T-helper 1 cell treated with Interleukin-12 subunit alpha and Interleukin-12 subunit beta and Interleukin-4 antibody, amounts not matched to agents 30 ng/mL and 1 ng/mL, for 36 hours (primary cell): ENCODE results near the gene DCUN1D3. TPM values are rescaled to one million over a fixed set of nuclear protein-coding genes. Genes with fewer than 3 reads are reported as not detected.

Experiments
- intact Hi-C: fragments of 100-400 bp; cut with micrococcal nuclease; formaldehyde crosslinking; loops from one replicate; pipeline ENCODE4 v1.15.1; 2024
- total RNA-seq: library from RNA; stranded (reverse); gene quantifications from 2 replicates; pipeline ENCODE4 v1.2.3, GENCODE V29; 2022

The DCUN1D3 gene
- total RNA-seq, 1 donor from 2014 or later, result 19.7 TPM

DNA sequence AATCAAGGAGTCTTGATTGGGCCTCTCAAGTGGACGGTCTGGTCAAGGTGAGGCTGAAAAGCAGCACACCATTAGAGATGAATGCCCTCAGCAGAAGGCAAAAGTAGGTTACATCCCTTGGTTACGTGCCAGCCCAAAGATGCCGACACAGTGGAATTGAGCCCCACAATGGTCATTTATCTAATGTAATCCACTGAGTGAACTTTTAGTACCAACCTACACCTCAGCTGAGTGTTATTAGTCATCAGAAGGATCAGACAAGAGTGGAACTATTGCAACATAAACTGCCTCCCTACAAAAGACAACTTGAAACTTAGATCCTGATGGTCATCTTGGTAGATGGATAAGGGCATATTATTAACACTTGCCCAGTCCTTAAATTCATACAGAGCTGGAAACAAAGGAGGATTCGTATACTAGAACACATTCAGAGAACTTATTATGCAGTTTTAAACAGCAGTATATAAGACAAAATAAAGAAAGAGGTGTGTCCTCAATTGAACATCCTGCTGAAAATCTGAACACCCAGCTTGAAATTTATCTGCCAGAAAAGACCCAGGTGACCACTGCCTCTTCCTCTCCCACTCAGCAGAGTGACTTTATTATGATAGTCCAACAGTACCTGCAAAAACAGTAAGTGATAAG is 2.8 kb downstream of the DCUN1D3 start:
- intact Hi-C loops, result no loop called here

DNA sequence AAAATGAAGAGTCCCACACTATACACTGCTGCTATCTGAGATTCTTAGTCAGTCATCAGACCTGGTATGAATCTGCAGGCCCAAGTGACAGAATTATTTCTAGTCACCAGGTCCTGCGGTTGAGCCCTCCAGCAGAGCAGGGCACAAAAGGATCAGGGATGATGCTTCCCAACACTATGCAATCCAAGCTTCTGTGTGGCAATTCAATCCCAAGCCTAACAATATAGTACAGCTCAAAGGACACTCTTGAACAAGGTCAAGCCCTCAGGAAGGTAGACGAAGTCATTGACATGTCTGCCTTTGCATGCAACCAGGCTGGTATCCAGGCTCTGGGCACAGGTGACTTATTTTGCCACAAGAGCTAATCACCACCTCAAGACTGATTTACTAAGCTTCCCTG is 5.8 kb downstream of the DCUN1D3 start:
- intact Hi-C loops, result no loop called here

DNA sequence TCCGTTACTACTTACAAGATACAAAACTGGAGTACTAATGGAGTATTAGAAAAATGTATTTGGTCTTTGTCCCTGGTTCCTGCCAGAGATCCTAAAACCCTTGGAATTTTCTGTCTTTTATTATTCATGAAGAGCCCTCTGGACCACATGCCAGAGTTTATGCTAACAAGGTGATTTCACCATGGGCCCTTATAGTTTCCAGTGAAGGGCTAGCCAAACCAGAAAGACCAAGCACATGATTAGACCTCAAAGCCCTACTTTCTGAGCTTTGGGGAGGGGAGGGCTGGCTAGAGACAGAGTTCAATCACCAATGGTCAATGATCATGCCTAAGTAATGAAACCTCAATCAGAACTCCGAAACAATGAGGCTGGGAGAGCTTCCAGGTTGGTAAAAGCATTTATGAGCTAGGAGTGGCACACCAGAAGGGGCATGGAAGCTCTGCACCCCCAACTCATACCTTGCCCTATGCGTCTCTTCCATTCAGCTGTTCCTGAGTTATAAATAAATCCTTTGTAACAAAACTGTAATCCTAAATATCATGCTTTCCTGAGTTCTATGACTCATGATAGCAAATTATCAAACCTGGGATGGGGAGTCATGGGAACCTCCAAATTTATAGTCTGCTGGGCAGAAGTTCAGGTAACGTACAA is 10.4 kb downstream of the DCUN1D3 start:
- intact Hi-C loops, result no loop called here

DNA sequence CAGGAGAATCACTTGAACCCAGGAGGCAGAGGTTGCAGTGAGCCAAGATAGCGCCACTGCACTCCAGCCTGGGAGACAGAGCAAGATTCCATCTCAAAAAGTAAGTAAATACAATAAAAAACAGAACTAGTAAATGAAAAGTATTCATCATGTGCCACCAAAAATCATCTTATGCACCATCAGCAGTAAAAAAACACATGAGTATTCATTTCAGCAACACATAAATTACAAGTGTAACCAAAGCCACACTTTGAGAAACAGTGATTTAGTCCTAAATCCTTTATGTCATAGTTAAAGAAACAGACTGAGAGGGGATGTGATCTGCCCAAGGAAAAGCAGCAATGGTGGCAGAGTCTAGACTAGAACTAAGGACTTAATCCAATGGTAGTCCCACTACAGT is 13.0 kb downstream of the DCUN1D3 start:
- intact Hi-C loops, result no loop called here

DNA sequence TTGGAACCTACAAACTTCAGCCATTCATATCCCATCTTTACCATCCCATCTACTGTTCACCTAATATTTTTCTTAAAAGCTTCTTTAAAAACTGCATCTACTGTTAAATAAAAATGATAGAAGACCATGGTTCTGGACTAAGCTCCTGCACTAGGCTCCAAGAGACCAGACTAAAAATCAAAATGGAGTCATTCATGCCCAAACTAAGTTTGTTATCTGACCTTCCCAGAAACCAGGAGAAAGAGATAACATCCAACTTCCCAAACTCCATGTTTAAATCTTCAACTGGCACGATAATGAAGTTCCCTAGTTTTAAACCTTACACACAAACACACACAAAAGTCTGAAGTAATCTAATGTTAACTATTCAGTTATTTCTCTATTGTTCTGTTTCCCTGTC is 13.8 kb downstream of the DCUN1D3 start:
- intact Hi-C loops, result no loop called here

DNA sequence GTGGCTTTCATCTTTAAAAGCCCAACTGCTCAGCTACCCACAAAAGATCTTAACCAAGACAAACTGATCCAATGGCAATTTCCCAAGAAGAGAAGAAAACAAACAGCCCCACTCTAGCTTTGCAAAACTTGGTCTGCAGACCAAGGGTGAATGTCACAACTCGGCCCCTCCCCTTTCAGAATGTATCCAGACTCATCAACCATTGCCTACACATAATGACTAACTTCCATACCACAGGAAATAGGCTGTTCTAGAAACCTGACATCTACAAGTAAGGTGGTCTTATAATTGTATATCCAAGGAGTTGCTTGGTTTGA is 16.0 kb downstream of the DCUN1D3 start:
- intact Hi-C loops, result no loop called here

DNA sequence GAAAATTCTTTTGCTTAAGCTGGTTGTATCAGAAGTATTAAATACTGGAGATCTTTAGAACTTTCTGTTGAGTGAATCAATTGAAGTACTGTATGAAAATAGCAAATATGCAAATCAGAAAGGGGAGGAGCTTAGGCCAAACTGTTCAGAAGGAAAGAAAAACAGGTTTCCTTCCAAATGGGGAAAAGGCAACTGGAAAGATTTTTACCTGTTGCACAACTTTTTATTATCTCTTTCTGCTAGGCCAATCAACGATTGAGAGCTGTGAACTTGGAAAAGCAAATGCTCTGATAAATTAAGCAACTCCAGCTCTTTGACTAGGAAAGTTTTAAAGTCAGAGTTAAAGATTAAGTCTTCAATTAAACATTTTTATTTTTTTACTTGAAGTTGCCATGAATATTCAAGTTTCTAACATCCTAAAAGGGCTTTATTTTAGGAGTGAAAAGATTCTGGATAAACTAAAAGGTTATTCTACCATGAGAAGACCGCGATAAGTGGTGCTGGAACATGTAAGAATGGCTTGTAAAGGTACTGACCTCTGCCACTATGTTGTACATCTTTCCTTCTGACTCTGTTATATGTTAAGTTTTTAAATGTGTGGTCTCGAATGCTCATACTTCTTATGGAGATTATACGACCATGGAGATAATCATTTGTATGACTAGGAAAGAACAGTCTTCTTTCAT is 16.5 kb downstream of the DCUN1D3 start:
- intact Hi-C loops, result no loop called here

DNA sequence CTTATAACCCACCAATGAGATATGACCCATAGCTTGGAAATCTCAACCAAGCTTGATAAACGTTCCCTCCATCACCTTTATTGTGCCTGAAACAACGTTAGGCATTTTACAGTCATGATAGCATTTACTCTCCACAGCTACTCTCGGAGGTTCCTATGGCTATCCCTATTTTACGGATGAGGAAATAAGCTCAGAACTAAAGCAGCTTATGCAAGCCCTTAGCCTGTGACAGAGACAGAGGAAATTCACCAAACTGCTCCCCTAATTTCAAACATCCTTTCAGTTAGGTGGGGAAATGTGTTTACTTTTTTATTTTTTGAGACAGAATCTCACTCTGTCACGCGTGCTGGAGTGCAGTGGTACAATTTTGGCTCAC is 18.7 kb downstream of the DCUN1D3 start:
- intact Hi-C loops, result no loop called here

DNA sequence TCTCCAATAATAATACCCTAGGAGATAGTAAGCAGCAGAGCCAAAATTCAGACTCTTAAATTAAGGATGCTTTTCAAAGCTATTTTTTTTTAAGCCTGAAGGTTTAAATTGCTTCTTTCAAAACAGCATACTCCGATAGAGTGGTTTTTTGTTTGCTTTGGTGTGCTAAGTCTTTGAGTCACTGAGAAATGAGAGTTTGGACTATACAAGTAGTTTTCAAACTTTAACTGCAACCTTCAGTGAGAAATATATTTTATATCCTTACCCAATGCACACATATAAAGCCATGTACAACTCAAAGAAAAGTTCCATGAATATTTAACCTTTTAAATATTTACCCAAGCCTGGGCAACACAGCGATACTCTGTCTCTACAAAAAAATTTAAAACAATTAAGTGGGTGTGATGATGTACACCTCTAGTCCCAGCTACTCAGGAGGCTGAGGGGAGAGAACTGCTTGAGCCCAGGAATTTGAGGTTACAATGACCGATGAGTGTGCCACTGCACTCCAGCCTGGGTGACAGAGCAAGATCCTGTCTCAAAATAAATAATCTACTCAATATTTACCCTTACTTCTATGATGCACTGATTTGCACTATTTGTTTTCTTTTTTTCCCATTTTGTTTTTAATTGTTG is 19.2 kb downstream of the DCUN1D3 start:
- intact Hi-C loops, result no loop called here

DNA sequence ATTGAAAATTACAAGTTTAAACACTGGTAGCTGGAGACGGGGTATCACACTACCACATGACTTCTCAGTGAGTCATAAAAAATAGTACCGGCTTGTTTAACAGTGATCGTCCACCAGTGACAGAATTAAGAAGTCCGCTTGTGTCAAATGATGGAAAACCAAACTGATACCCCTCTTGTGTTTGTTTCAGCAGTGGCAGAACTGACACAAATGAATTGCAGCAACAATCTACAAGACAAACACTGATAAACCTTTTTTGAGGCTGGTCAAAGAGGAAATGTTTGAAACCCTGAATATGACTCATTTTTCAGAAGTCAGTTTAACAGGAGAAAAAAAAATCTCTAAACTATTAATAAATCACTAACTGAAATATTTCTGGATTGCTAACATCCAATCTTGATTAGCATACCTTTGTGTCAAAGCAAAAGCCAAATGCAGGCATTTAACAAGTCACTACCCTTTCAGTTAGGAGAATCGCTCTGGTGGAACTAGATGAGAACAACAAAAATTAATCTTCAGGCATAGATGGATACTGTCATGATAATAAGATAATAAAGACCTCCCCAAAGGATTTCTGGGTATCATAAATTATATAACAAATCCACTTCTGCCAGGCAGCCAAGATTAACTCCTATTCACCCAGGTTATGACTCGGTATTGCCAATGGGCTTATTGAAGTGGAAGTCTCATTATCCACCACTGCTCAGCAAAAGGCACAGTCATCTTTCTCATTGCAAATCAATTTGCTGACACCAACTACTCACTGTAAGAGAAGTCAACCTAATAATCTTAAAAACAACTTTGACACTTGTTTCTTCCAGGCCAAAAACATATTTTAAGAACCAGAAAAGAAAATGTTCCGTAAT is 20.8 kb downstream of the DCUN1D3 start:
- intact Hi-C loops, result no loop called here

DNA sequence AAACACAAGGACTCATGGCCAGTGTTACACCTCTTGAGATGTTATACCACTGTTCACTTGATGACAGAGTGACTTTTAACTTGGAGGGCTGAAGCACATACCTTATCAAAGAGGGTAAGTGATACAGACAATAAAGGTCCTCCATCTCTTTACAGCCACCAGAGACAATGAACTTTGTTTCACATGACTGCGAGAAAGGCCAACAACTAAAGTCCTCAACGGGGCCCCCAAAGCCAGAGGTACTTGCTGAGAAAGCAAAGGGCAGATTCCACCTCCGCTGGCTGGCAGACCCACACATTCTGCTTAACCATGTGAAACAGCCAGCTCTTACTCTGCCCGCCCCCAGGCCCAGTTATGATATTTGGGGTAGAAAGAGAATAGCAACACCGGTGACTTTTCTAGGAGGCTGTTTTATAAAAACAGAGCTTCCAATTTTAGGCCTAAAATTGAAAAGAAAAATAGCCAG is 21.4 kb downstream of the DCUN1D3 start:
- intact Hi-C loops, result no loop called here

DNA sequence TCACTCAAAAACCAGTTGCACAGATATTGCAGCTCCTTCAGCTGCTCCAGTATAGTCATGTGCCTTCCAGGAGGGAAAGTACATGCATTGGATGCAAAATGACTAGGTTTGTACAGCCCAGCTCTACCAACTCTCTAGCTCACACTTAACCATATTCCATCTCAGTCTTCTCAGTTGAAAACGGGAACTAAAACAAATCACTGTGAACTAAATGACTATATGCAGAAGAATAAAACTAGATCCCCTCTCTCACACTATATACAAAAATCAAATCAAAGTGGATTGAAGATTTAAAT is 24.9 kb downstream of the DCUN1D3 start:
- intact Hi-C loops, result loop anchor here (2.0 kb wide), 1 partner anchor 77 kb away; no protein-coding TSS in a partner anchor

DNA sequence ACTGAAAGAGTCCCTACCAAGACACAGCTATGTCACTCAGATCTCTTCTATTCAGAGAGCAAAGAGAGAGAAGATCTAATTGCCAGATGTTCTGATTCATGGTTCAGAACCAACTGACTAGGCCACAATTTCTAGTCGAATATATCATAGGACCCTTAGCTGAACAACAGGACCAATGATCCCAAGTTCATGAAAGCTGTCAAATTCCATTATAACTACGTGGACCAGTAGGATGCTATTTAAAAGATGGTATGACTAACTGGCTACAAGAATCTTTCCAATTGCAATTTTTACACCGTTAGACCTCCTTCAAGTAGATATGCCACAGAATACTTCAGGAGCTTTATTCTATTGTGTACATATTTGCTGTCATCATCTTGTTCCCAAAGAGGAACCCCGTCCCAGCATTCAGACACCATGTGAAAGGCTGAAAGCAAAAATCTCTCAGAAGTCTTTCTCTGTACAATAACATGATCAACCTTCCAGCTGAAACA is 26.0 kb downstream of the DCUN1D3 start:
- intact Hi-C loops, result loop anchor here (1.0 to 2.0 kb wide), 6 partner anchors 24 to 133 kb away; partner anchors contain the start of genes DCUN1D3, ERI2, LYRM1 and REXO5

DNA sequence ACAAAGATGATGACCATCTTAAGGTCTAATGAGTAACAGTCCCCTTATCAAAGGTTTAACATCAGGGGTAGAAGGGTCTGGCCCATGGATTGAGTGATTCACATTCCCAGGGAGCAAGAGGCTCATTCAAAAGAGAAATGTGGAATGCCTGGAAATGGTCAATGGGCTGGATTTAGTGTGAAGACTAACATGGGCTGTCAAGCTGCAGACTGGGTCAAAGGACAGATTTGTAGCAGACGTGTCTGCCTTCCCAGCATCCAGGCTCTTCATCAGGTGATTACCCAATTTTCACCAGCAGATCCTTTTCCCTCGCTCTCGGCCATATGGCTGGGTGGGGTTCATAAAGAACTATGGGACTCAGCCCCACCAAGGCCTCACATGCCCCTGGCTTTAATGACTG is 26.8 kb downstream of the DCUN1D3 start:
- intact Hi-C loops, result no loop called here

DNA sequence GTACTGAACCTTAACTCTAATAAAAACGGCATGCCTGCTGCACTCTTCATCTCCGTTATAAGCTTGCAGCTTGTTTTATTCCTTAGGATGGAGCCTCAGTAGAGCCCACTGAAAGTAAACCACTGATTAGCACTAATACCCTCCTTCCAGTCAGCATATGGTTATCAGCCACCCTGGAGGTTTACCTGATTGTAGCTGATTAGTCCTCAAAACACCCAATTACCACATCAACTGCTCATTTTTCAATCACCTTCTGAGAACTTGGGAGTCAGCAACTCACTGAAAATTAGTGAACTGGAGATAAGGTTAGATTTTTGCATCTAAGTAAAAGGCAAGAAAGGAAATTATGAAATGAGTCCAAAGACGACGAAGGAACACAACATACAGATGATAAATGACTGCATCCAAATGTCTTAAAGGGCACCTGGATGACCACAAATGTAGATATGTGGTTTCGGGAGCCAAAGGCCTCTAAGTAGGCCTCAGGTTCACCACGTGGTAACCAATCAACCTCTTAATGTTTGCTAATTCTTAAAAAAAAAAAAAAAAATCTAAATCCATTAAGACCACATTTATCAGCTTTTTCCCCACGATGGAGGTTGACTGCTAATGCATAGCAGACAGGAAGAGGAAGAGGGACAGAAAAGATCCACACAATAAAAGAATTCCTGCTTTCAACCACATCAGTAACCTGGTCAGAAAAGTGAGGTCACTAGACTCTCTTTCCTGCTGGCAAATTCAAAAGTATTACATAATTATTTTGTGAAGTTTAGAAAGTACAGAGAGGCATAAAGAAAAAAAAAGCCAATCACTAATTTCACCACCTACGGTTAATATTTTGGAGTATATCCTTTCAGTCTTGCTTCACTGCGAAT is 28.0 kb downstream of the DCUN1D3 start:
- intact Hi-C loops, result no loop called here

DNA sequence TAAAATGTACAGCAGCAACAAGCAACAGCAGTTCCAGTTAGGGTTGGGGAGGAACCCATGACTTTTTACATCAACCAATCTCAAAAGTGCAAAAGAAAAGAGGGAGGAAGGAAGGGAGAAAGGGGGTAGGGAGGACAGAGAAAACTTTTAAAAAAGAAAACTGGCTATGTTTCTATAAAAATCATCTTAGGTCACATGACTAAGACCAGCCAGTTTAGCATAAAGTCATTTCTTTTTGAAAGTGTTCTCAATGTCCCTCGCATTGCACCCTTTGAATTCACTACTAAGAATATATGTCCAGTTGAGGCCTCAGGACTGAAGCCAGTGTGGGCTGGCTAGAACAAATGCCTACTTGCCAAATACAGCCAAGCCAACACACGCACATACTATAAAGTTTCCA is 28.9 kb downstream of the DCUN1D3 start:
- intact Hi-C loops, result no loop called here

DNA sequence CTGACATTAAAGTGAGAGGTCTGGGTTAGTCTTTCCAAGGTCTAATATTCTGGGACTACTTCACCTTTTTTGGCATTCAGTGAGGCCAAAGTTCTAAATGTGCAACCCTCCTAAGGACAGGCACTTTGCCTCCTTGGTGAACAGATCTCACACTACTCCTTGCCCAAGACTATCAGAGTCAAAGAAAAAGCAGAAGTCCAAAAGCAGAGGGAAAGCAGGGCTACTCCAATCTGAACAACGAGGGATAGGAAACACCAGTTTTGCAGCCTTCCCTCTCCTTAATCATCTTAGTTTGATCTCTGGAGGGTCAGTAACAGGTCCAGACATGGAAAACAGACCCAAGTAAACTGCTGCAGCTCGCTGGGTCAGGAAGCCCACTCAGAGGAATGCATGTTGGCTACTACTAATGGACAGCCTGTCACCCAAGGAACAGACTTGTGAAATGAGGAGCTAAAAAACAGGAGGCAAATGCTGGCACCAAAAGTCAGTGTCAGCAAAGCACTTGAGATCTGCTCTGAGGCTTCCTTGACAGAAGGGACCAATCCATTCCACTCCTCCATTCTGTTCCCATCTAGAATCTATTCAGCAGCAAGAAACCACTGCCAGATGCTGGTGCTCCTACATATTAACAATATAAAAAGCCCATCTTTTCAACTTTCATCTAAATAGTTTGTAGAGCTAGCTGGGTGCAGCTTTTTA is 29.9 kb downstream of the DCUN1D3 start:
- intact Hi-C loops, result no loop called here

DNA sequence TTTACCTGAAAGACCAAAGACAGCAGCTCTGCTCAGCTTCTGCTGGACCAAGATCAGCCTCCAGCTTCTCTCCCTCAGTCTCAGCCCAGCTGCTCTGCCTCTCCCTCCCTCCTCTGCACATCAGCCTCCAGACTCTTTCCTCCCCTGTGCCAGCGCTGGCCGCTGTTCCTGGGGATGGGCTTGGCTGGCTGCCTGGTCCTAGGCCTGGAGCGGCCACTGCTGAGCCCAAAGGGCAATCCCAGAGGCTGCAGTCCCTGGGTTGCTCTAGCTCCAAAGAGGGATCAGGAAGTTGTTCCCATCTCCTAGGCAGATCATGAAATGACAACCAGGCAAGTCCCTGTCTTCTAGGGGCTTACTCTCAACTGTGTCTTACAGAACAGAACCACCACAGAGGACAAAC is 31.3 kb downstream of the DCUN1D3 start:
- intact Hi-C loops, result no loop called here

DNA sequence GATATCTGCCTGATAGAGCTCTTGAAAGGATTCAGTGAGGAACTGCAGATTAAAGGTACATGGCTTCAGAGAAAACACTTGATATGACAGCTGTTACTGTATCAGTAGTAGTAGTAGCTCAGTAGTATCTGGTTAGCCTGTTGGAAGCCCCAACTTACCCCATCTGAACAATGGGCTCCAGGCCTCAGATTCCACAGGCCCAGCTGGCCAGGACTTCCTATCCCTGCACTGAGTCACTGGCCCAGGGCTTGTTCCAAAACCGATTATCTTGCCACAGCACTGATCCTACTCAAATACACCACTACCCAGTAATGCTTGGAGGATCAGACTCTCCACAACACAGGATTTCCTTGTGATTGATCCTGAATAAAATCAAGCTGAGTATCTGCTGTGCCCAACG is 32.6 kb downstream of the DCUN1D3 start:
- intact Hi-C loops, result no loop called here

DNA sequence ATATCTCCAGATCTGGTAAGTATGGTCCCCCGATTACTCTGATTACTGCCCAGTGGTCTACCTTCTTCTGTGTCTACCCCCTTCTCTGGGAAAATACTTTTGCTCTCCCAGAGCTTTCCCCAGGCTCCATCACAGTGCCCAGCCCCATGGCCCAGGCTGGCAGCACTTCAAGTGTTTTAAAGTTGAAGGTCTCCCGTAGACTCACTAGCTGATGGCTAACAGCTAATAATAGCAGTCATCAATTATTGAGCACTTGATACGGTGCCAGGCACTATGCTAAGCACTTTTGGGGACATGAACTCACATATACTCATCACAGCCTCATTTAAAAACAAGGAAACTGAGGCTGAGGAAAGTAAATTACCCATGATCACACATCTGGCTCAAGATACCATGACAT is 33.4 kb downstream of the DCUN1D3 start:
- intact Hi-C loops, result no loop called here
